Sigmoid colon (tissue), 7 donors: ENCODE measurements around the gene LRRC47. TPM values are rescaled to one million over a fixed set of nuclear protein-coding genes. Genes with fewer than 3 reads are reported as not detected.
"Not testable (repeated sequence)": the region's sequence is repeated elsewhere in the genome, so short reads cannot be mapped to it uniquely, and the experiment has no call there.

Source experiments
- DNase-seq: peaks from one replicate; pipeline ENCODE4 v3.0.0-alpha.2; 2019
- H3K27ac ChIP-seq, 4 donors: fragments of 200-600 bp; sonication (generic); one replicate each; pipeline ENCODE4 v1.5.1; 2016 to 2019; ENCODE audit warnings: mild to moderate bottlenecking in 1 of 4
- H3K27me3 ChIP-seq, 3 donors: fragments of 200-600 bp; sonication (generic); one replicate each; pipeline ENCODE4 v1.5.1; 2019; ENCODE audit warnings: mild to moderate bottlenecking in 1 of 3
- H3K36me3 ChIP-seq, 4 donors: fragments of 200-600 bp; sonication (generic); one replicate each; pipeline ENCODE4 v1.5.1; 2016 to 2019
- H3K4me1 ChIP-seq, 4 donors: fragments of 200-600 bp; sonication (generic); one replicate each; pipeline ENCODE4 v1.5.1; 2017 to 2019
- H3K4me3 ChIP-seq, 4 donors: fragments of 200-600 bp; sonication (generic); one replicate each; pipeline ENCODE4 v1.5.1; 2017 to 2019; ENCODE audit warnings: mild to moderate bottlenecking in 2 of 4, moderate library complexity in 1 of 4
- H3K9me3 ChIP-seq, 4 donors: fragments of 200-600 bp in 3 of 4; sonication (generic) in 3 of 4; one replicate each; pipeline versions ENCODE4 v1.5.1 to v1.6.1; 2013 to 2019
- EP300 ChIP-seq, 4 donors: sonication (generic); formaldehyde crosslinking; IDR thresholded peaks; one replicate each; pipeline ENCODE4 v1.6.1; 2017; ENCODE audit warnings: antibody characterized with exemption in 4 of 4
- POLR2A ChIP-seq, 2 donors: fragments of 450-650 bp; IDR thresholded peaks; one replicate each; pipeline ENCODE4 v1.6.1; 2016; ENCODE audit warnings: antibody characterized with exemption in 2 of 2, mild to moderate bottlenecking in 2 of 2, moderate library complexity in 2 of 2
- POLR2AphosphoS5 ChIP-seq, 4 donors: sonication (generic); formaldehyde crosslinking; IDR thresholded peaks; one replicate each; pipeline ENCODE4 v1.6.1; 2017; ENCODE audit warnings: antibody characterized with exemption in 4 of 4
- WGBS, 2 donors: extraction: QIAGEN DNeasy Blood & Tissue Kit; methylation state at CpG; one replicate each; pipeline ENCODE4 v1.1.7; 2013; 5-methylcytosine and 5-hydroxymethylcytosine counted together
- intact Hi-C: fragments of 100-400 bp; cut with DNase I; formaldehyde crosslinking; loops from one replicate; pipeline ENCODE4 v1.15.1; 2023
- polyA plus RNA-seq, 3 donors: library from polyadenylated mRNA; stranded (reverse); fragments of 200-250 nt; gene quantifications; one replicate each; pipeline ENCODE4 v1.2.3, GENCODE V29; 2013
- total RNA-seq, 4 donors: library from RNA; depleted of rRNA; stranded (reverse); fragments of >200 nt; gene quantifications; one replicate each; pipeline ENCODE4 v1.1.0, GENCODE V29; 2016
- TF ChIP-seq, protein P1 (sequence below), 4 experiments: fragments of 450-650 bp in 3 of 4; fragments of 200-600 bp in 1 of 4; IDR thresholded peaks; one replicate each; pipeline ENCODE4 v1.5.1; 2016 to 2019; ENCODE audit warnings: antibody characterized with exemption in 4 of 4, mild to moderate bottlenecking in 3 of 4, moderate library complexity in 2 of 4
- donor health status: healthy with polysubstance abuse.
- donor health status: Bipolar disorder and iron deficiency.
- donor health status: healthy.

LRRC47 gene
- total and polyA plus RNA-seq, 7 donors: 11.4 to 36.4 (median 26.7) TPM

DNA sequence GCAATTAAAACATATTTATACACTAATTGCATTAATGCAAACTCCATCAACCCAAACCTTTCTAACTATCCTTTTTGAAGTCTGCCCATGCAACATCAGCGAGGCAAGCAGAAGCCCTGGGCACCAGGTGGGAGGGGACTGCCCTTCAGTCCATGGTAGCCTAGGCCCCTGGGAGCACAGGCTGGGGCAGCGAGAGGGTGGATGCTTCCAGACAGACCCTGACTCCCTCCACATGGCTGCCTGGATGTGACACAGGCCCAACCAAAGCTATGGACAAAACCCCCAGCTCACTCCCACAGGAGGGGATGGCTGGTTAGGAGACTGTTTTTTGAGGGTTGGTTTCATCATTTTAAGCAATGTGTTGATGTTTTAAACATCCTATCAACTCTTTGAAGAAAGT is 17.8 kb upstream of the LRRC47 start:
- peaks cover 0 to 49% (median 23%) of the 10 kb centered on the region in 4 donors for H3K36me3 ChIP-seq
- WGBS, 2 donors: 98 to 99% methylated on average over 2 of the region's 2 CpGs
- no peaks in the 10 kb centered on the region for H3K4me1 ChIP-seq
- H3K9me3 ChIP-seq: no peaks in the 10 kb centered on the region
- peak; percentile 46 for DNase-seq
- H3K4me3 ChIP-seq: no peak overlapping the region
- TF ChIP-seq, protein P1, sequence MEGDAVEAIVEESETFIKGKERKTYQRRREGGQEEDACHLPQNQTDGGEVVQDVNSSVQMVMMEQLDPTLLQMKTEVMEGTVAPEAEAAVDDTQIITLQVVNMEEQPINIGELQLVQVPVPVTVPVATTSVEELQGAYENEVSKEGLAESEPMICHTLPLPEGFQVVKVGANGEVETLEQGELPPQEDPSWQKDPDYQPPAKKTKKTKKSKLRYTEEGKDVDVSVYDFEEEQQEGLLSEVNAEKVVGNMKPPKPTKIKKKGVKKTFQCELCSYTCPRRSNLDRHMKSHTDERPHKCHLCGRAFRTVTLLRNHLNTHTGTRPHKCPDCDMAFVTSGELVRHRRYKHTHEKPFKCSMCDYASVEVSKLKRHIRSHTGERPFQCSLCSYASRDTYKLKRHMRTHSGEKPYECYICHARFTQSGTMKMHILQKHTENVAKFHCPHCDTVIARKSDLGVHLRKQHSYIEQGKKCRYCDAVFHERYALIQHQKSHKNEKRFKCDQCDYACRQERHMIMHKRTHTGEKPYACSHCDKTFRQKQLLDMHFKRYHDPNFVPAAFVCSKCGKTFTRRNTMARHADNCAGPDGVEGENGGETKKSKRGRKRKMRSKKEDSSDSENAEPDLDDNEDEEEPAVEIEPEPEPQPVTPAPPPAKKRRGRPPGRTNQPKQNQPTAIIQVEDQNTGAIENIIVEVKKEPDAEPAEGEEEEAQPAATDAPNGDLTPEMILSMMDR (IDR thresholded peaks at IDR 0.05): no peak
- TF ChIP-seq EP300 (IDR thresholded peaks at IDR 0.05) (no peak), POLR2AphosphoS5 (IDR thresholded peaks at IDR 0.05) (no peak), POLR2A (IDR thresholded peaks at IDR 0.05) (no peak)
- H3K27ac ChIP-seq: no peak overlapping the region
- no peaks in the 10 kb centered on the region for H3K27me3 ChIP-seq
- intact Hi-C loops: no loop called here

- no peaks in the 10 kb centered on the region for H3K9me3 ChIP-seq
- no peak overlapping the region for H3K4me3 ChIP-seq
- no peak overlapping the region for H3K27ac ChIP-seq
- DNase-seq: no peak
- peaks cover 0 to 32% (median 22%) of the 10 kb centered on the region in 4 donors for H3K36me3 ChIP-seq
- no peaks in the 10 kb centered on the region for H3K27me3 ChIP-seq
- H3K4me1 ChIP-seq: no peaks in the 10 kb centered on the region
- intact Hi-C loops: no loop called here
- 42 to 49% methylated on average over 2 of the region's 2 CpGs for WGBS, 2 donors
- no peak for TF ChIP-seq EP300 (IDR thresholded peaks at IDR 0.05)
- TF ChIP-seq POLR2AphosphoS5 (IDR thresholded peaks at IDR 0.05): no peak
- no peak for TF ChIP-seq POLR2A (IDR thresholded peaks at IDR 0.05)
- TF ChIP-seq, protein P1 (IDR thresholded peaks at IDR 0.05): no peak
Measured at GRCh38 chr1:3811595-3811911, 15.3 kb upstream of the LRRC47 start.

- H3K27ac ChIP-seq, intact Hi-C loops, H3K4me1 ChIP-seq, H3K27me3 ChIP-seq, H3K9me3 ChIP-seq, H3K4me3 ChIP-seq: not testable (repeated sequence)
- DNase-seq: peak; percentile 22
- H3K36me3 ChIP-seq: peaks cover 0 to 19% (median 15%) of the 10 kb centered on the region in 4 donors
- 70 to 74% methylated on average over 9 of the region's 9 CpGs for WGBS, 2 donors
Measured at GRCh38 chr1:3810149-3810761, 14.0 kb upstream of the LRRC47 start.

- H3K27me3 ChIP-seq: no peaks in the 10 kb centered on the region
- DNase-seq: peak; percentile 26
- H3K4me3 ChIP-seq: no peak overlapping the region
- no peaks in the 10 kb centered on the region for H3K4me1 ChIP-seq
- H3K36me3 ChIP-seq: peaks cover 0 to 13% (median 9%) of the 10 kb centered on the region in 4 donors
- TF ChIP-seq, protein P1 (IDR thresholded peaks at IDR 0.05): no peak
- TF ChIP-seq POLR2A (IDR thresholded peaks at IDR 0.05) (no peak), EP300 (IDR thresholded peaks at IDR 0.05) (no peak), POLR2AphosphoS5 (IDR thresholded peaks at IDR 0.05) (no peak)
- intact Hi-C loops: no loop called here
- no peak overlapping the region for H3K27ac ChIP-seq
- 45 to 69% methylated on average over 7 of the region's 7 CpGs for WGBS, 2 donors
- no peaks in the 10 kb centered on the region for H3K9me3 ChIP-seq
Measured at GRCh38 chr1:3809680-3810079, 13.4 kb upstream of the LRRC47 start.

DNA sequence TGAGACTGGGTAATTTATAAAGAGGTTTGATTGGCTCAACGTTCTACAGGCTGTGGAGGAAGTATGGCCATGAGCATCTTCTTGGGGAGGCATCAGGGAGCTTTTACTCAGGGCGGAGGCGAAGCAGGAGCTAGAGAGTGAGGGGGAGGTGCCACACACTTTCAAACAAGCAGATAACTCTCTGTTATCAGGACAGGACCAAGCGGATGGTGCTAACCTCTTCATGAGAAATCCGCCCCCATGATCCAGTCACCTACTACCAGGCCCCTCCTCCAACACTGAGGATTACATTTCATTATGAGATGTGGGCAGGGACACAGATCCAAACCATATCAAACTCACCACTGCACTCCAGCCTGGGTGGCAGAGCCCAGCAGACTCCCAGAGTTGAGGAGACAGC is 11.5 kb upstream of the LRRC47 start:
- TF ChIP-seq POLR2AphosphoS5 (IDR thresholded peaks at IDR 0.05) (no peak), POLR2A (IDR thresholded peaks at IDR 0.05) (no peak), EP300 (IDR thresholded peaks at IDR 0.05) (no peak)
- TF ChIP-seq, protein P1 (IDR thresholded peaks at IDR 0.05): no peak
- H3K9me3 ChIP-seq: no peaks in the 10 kb centered on the region
- H3K27ac ChIP-seq: no peak overlapping the region
- no peaks in the 10 kb centered on the region for H3K4me1 ChIP-seq
- no peak for DNase-seq
- WGBS, 2 donors: 82 to 85% methylated on average over 5 of the region's 5 CpGs
- H3K4me3 ChIP-seq: no peak overlapping the region
- intact Hi-C loops: no loop called here
- H3K27me3 ChIP-seq: peaks cover 0 to 10% (median 7%) of the 10 kb centered on the region in 3 donors
- no peaks in the 10 kb centered on the region for H3K36me3 ChIP-seq
